Measurements from ENCODE around the gene LYRM4. TPM values are rescaled to one million over a fixed set of nuclear protein-coding genes. Genes with fewer than 3 reads are reported as not detected.

Gene LYRM4
- polyA plus RNA-seq, 2 of the 4 experiments (the other 2 are of a cell fraction), result 25.6 to 43.3 TPM

DNA sequence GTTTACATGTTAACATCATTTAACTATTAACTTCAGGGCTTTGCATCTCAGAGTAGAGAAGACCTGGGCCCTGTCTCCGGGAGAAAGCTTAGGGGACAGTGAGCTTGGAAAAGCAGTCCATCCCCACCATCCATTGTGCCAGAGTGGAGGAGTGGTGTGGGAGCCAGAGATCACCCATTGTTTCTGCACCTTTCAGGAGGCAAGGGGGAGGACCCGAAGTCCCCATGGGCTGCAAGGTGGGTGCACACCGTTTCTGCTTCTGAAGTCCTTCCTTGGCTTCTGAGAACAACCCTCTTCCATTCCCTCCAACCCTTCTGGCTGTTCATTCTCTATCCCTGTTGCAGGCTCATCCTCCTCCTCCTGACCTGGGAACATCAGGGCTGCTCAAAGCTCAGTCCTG, 179.6 kb downstream of the LYRM4 start:
- H3K4me3 ChIP-seq, result no peak overlapping the region
- DNase-seq (ENCODE audit: low read depth in 1 of 2, low spot score in 1 of 2) (no peak), ATAC-seq (no peak), FAIRE-seq (no peak)
- H3K27ac ChIP-seq, result peak overlapping the region in 1 of 2 experiments; percentile 26; a peak in 2 of 6 replicates
- H3K4me1 ChIP-seq, result peaks cover 36% of the 10 kb centered on the region
- H3K9me3 ChIP-seq, result no peaks in the 10 kb centered on the region
- H3K4me2 ChIP-seq, result no peak overlapping the region
- ChIA-PET CTCF (interaction anchor here (1.8 kb wide), 1 partner anchor 63 kb away, joined by 3 read pairs; no protein-coding TSS in a partner anchor), POLR2A (no interaction called here)
- WGBS (ENCODE audit: missing lambda C conversion rate), result 43% methylated on average over 3 of the region's 3 CpGs
- no peak for TF ChIP-seq EHF (CRISPR knock-in tag; IDR thresholded peaks at IDR 0.05)
- TF ChIP-seq, protein P1, sequence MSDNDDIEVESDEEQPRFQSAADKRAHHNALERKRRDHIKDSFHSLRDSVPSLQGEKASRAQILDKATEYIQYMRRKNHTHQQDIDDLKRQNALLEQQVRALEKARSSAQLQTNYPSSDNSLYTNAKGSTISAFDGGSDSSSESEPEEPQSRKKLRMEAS (IDR thresholded peaks at IDR 0.05), result no peak
- no peak for TF ChIP-seq JUNB (IDR thresholded peaks at IDR 0.05)
- TF ChIP-seq, protein P2, sequence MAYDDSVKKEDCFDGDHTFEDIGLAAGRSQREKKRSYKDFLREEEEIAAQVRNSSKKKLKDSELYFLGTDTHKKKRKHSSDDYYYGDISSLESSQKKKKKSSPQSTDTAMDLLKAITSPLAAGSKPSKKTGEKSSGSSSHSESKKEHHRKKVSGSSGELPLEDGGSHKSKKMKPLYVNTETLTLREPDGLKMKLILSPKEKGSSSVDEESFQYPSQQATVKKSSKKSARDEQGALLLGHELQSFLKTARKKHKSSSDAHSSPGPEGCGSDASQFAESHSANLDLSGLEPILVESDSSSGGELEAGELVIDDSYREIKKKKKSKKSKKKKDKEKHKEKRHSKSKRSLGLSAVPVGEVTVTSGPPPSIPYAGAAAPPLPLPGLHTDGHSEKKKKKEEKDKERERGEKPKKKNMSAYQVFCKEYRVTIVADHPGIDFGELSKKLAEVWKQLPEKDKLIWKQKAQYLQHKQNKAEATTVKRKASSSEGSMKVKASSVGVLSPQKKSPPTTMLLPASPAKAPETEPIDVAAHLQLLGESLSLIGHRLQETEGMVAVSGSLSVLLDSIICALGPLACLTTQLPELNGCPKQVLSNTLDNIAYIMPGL (CRISPR knock-in tag; IDR thresholded peaks at IDR 0.05; ENCODE audit: borderline replicate concordance), result no peak
- no peak for TF ChIP-seq KDM1A (IDR thresholded peaks at IDR 0.05; ENCODE audit: low read depth)
- TF ChIP-seq, protein P3, sequence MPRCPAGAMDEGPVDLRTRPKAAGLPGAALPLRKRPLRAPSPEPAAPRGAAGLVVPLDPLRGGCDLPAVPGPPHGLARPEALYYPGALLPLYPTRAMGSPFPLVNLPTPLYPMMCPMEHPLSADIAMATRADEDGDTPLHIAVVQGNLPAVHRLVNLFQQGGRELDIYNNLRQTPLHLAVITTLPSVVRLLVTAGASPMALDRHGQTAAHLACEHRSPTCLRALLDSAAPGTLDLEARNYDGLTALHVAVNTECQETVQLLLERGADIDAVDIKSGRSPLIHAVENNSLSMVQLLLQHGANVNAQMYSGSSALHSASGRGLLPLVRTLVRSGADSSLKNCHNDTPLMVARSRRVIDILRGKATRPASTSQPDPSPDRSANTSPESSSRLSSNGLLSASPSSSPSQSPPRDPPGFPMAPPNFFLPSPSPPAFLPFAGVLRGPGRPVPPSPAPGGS (IDR thresholded peaks at IDR 0.05), result no peak
- TF ChIP-seq NPAS2 (CRISPR knock-in tag; IDR thresholded peaks at IDR 0.05; ENCODE audit: borderline replicate concordance), result no peak
- TF ChIP-seq ZNF302 (CRISPR knock-in tag; IDR thresholded peaks at IDR 0.05), result no peak
- TF ChIP-seq HEYL (CRISPR knock-in tag; IDR thresholded peaks at IDR 0.05), result no peak
- no peak for TF ChIP-seq SREBF2 (IDR thresholded peaks at IDR 0.05)
- no peak for TF ChIP-seq RFX5 (IDR thresholded peaks at IDR 0.05)
- TF ChIP-seq, protein P4, sequence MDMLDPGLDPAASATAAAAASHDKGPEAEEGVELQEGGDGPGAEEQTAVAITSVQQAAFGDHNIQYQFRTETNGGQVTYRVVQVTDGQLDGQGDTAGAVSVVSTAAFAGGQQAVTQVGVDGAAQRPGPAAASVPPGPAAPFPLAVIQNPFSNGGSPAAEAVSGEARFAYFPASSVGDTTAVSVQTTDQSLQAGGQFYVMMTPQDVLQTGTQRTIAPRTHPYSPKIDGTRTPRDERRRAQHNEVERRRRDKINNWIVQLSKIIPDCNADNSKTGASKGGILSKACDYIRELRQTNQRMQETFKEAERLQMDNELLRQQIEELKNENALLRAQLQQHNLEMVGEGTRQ (IDR thresholded peaks at IDR 0.05), result no peak
- TF ChIP-seq EP300 (IDR thresholded peaks at IDR 0.05), result no peak
- no peak for TF ChIP-seq HOXA7 (CRISPR knock-in tag; IDR thresholded peaks at IDR 0.05)
- TF ChIP-seq ZC3H11A (IDR thresholded peaks at IDR 0.05), result no peak
- TF ChIP-seq TP53 (CRISPR knock-in tag; IDR thresholded peaks at IDR 0.05), result no peak

DNA sequence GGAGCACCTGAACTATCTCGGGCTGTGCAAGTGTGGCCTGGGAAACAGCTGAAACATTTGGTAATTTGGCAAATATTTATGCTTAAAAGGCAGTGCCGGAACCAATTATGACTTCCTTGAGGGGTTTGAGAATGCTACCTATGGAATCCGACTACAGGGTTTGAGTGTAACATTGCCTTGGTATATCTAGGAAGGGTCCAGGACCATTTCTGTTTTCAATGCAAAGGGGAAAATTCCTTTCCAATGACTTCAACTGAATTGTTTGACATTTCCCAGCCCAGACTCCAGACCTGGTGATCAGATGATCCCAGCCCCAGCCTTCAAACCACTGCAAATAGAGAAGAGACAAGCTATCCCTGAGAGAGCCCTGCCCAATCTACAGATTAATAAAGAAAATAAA, 180.2 kb downstream of the LYRM4 start:
- 78% methylated on average over 3 of the region's 3 CpGs for WGBS (ENCODE audit: missing lambda C conversion rate)
- DNase-seq (ENCODE audit: low read depth in 1 of 2, low spot score in 1 of 2) (no peak), ATAC-seq (no peak), FAIRE-seq (no peak)
- no peaks in the 10 kb centered on the region for H3K9me3 ChIP-seq
- peaks cover 36% of the 10 kb centered on the region for H3K4me1 ChIP-seq
- TF ChIP-seq JUNB (IDR thresholded peaks at IDR 0.05) (no peak), TFCP2L1 (CRISPR knock-in tag; IDR thresholded peaks at IDR 0.05) (no peak)
- no peak overlapping the region for H3K4me3 ChIP-seq
- POLR2A ChIA-PET, result no interaction called here
- no peak overlapping the region for H3K4me2 ChIP-seq
- CTCF ChIA-PET, result no interaction called here
- H3K27ac ChIP-seq, result no peak overlapping the region

DNA sequence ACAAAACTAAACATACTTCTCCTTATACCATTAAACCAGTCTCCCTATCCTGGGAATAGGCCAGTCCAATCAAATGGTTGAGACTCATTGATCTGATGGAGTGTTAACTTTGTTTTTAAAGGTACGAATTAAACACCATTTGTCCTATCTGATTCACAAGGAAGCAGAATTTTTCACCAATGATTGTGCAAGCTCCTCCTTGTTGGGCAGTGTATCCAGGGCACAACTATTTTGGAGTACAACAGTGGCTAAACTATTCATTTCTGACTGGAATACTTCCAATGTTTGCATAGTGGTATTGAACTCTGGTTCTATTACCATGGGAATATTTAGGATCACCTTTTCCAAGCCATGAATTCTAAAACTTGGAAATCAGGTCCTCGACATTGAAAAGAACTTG, 181.1 kb downstream of the LYRM4 start:
- no peak for ATAC-seq
- peaks cover 36% of the 10 kb centered on the region for H3K4me1 ChIP-seq
- CTCF ChIA-PET, result interaction anchor here (1.3 kb wide), 1 partner anchor 64 kb away, joined by 3 read pairs; no protein-coding TSS in a partner anchor
- POLR2A ChIA-PET, result no interaction called here
- no peak overlapping the region for H3K4me2 ChIP-seq
- WGBS (ENCODE audit: missing lambda C conversion rate), result 83% methylated on average over 2 of the region's 2 CpGs
- DNase-seq (ENCODE audit: low read depth in 1 of 2, low spot score in 1 of 2), result no peak
- no peak for FAIRE-seq
- H3K27ac ChIP-seq, result no peak overlapping the region
- no peaks in the 10 kb centered on the region for H3K9me3 ChIP-seq
- H3K4me3 ChIP-seq, result no peak overlapping the region
- TF ChIP-seq, protein P5, sequence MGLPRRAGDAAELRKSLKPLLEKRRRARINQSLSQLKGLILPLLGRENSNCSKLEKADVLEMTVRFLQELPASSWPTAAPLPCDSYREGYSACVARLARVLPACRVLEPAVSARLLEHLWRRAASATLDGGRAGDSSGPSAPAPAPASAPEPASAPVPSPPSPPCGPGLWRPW (IDR thresholded peaks at IDR 0.05), result no peak
- TF ChIP-seq POLR2AphosphoS2 (conservative IDR thresholded peaks at IDR 0.05; ENCODE audit: low read length) (no peak), POLR2A (IDR thresholded peaks at IDR 0.05; ENCODE audit: low read length) (no peak), ZC3H11A (IDR thresholded peaks at IDR 0.05) (no peak), NPAS2 (CRISPR knock-in tag; IDR thresholded peaks at IDR 0.05; ENCODE audit: borderline replicate concordance) (no peak), NFE2L2 (conservative IDR thresholded peaks at IDR 0.05; ENCODE audit: low read length) (no peak), RARB (CRISPR knock-in tag; IDR thresholded peaks at IDR 0.05) (no peak), KDM5A (IDR thresholded peaks at IDR 0.05) (no peak)
- TF ChIP-seq, protein P1 (IDR thresholded peaks at IDR 0.05), result no peak
- TF ChIP-seq, protein P6, sequence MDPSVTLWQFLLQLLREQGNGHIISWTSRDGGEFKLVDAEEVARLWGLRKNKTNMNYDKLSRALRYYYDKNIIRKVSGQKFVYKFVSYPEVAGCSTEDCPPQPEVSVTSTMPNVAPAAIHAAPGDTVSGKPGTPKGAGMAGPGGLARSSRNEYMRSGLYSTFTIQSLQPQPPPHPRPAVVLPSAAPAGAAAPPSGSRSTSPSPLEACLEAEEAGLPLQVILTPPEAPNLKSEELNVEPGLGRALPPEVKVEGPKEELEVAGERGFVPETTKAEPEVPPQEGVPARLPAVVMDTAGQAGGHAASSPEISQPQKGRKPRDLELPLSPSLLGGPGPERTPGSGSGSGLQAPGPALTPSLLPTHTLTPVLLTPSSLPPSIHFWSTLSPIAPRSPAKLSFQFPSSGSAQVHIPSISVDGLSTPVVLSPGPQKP (IDR thresholded peaks at IDR 0.05; ENCODE audit: low read depth, low read length), result no peak
- TF ChIP-seq, protein P4 (IDR thresholded peaks at IDR 0.05), result no peak

All from A549 (cell line).